PFSK-1 (cell line): ENCODE results near the gene KCNIP1.

ENCODE experiments used
- POLR2AphosphoS5 ChIP-seq: IDR thresholded peaks from 2 replicates; pipeline ENCODE4 v1.6.1; 2012; ENCODE audit warnings: low read depth, mild to moderate bottlenecking, control low read depth, low read length, moderate library complexity
- REST ChIP-seq, 2 experiments: IDR thresholded peaks; 2 replicates each; pipeline versions ENCODE4 v1.6.1 to v1.8.0; 2011 to 2012; ENCODE audit warnings: low read depth in 2 of 2, low read length in 2 of 2, control low read depth in 1 of 2, inconsistent platforms in 1 of 2, mild to moderate bottlenecking in 1 of 2, moderate library complexity in 1 of 2; ENCODE audit not compliant: insufficient read depth in 1 of 2
- SIN3A ChIP-seq: IDR thresholded peaks from 2 replicates; pipeline ENCODE4 v1.6.1; 2012; ENCODE audit warnings: mild to moderate bottlenecking, low read length, moderate library complexity, borderline replicate concordance; ENCODE audit not compliant: insufficient read depth
- TAF1 ChIP-seq: IDR thresholded peaks from 2 replicates; pipeline ENCODE4 v1.6.1; 2012; ENCODE audit warnings: low read length, control low read depth, borderline replicate concordance; ENCODE audit not compliant: insufficient read depth

DNA sequence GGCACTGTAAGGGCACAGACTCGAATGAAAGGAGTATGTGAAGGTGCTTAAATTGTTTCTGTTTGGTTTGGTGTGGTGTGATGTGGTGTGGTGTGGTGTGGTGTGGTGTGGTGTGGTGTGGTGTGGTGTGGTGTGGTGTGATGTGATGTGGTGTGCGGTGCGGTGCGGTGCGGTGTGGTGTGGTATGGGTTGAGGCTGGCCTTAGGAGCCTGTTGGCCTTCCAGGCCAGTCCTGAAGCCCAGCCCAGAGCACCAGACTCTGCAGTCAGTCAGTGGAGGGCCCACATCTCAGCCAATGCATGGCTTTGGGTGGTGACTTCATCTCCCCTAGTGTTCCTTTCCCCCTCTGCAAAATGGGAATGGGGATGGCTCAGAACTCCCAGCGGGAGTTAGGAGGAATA, 85.8 kb downstream of the KCNIP1 start:
- no peak for TF ChIP-seq TAF1
- TF ChIP-seq SIN3A = no peak
- no peak for TF ChIP-seq REST (IDR thresholded peaks at IDR 0.05; ENCODE audit: insufficient read depth in 1 of 2, low read depth in 2 of 2, low read length in 2 of 2)
- no peak for TF ChIP-seq POLR2AphosphoS5
